Activated CD4-positive, alpha-beta T cell treated with anti-CD3 and anti-CD28 coated beads for 4 hours (primary cell): Measurements from ENCODE around the gene KCND3.

ENCODE experiments used
- DNase-seq, 2 donors: peaks; one replicate each; pipeline ENCODE4 v3.0.0-alpha.2; 2020

The KCND3 gene

DNA sequence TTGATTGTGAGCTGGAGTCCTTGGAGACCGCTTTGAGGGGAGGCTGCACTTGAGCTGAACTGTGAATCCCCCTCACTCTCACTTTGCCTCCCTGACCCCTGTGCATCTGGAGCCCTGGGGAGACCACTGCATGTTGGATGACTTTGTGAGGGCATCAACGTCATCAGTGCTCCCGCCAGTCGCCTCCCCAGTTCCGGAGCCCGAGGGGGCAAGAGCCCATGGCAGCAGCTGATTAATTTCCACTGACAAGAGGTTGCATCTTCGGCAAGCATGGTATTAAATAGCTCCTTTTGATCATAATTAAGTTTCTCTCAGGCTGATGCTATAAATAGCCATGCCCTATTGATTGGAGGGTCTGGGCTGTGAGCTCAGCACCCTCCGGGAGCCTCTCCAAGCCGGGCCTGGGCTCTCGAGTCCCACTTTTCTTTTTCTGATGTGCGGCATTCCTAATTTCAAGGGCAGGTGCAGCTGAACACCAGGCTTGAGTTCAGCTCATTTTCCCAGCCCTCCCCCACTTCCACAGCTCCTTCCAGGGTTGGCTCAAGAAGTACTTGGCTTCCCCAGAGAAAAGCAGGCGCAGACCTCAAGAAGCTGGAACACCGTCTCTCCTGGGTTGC, 33.2 kb downstream of the KCND3 start:
- no peak for DNase-seq

- no peak for DNase-seq
Measured at GRCh38 chr1:111955755-111956154, 33.7 kb downstream of the KCND3 start.

DNA sequence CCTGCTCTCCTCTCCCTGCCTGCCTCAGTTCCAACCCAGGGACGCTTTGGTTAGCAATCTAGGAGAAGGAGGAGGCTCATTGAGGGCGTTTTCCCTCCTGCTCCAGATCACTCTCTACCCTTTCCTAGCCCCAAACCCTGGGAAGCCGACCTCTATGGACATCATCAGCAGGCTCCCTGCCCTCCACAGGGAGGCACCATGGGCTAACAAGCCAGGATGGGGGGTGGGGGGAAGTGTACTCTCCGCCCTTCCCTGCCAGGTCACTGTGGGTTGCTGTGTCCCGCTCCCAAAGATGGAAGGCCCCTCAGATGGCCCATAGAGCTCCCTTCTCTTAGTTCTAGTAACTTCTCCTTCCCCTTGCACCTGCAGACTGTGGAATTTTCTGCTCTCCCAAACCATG, 35.7 kb downstream of the KCND3 start:
- DNase-seq = no peak

DNA sequence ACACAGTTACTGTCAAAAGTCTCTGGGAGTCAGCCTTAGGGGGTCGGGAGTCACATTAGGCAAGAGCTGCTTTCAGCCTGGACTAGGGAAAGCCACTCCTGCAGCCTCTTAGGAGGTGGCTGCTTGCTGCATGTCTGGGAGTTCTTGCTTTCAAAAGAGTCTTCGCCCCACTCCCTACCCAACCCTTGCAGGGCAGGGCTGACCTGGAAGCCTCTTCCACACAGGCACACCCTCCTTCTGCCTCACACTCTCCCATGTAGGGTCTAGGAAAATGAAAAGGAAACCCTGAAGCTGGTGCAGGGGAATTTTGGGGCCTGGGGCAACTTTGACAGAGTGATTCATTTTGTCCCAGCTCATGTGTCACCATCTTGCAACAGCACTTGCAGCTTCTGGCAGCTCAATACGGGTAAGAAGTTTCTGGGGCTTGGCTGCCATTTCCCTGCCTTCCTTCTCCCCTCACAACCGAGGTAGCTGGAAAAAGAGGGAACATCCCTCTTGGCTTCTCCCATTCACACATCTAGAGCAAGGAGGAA, 37.3 kb downstream of the KCND3 start:
- no peak for DNase-seq

- no peak for DNase-seq
Measured at GRCh38 chr1:111948209-111949171, 41.0 kb downstream of the KCND3 start.

GRCh38 chr1:111943846-111944749, 45.4 kb downstream of the KCND3 start:
- DNase-seq = no peak

DNA sequence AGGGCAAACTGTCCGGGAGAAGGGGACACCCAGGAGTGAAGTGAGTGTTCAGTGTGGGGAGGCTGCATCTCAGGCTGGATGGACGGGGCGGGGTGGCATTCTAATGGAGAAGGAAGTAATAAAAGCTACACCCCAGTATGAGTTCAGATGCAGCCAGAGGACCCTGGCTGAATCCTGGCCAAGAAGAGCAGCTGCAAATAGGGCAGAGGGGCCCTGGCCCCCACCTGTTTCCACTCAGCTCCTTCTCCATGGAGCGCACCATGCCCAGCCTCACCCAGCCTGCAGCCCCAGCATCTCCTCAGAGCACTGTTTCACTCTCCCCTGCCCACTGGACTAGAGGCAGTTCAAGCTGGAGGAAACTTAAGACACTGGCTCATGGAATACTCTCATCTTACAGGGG, 46.4 kb downstream of the KCND3 start:
- no peak for DNase-seq

GRCh38 chr1:111938536-111938935, 50.9 kb downstream of the KCND3 start:
- no peak for DNase-seq

GRCh38 chr1:111938123-111938522, 51.3 kb downstream of the KCND3 start:
- DNase-seq = no peak

DNA sequence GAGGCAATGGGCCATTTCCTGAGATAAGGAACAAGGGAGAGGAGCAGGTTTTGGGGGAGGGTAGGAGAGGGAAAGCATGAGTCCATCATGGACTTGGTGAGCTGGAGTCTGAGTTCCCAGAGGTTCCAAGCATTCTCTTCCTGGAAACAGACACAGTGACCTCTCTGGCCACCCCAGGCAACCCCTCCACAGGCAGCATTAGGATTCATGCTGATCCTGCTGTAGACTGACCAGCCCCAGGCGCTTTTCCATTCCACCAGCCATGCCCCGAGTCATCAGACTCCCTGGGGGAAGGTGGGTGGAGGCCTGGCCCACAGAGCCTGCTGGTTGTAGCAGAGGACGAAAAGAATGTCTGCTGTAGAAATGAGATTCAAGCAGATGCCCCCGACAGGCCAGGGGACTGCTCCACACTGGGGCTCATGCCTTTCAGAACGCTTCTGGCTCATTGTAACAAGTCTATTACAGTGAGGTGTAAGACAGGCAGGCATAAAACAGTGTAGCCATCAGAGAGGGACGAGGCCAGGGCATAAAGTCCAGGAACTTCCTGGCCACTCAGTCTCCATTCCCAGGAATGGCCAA, 52.2 kb downstream of the KCND3 start:
- DNase-seq = no peak

DNA sequence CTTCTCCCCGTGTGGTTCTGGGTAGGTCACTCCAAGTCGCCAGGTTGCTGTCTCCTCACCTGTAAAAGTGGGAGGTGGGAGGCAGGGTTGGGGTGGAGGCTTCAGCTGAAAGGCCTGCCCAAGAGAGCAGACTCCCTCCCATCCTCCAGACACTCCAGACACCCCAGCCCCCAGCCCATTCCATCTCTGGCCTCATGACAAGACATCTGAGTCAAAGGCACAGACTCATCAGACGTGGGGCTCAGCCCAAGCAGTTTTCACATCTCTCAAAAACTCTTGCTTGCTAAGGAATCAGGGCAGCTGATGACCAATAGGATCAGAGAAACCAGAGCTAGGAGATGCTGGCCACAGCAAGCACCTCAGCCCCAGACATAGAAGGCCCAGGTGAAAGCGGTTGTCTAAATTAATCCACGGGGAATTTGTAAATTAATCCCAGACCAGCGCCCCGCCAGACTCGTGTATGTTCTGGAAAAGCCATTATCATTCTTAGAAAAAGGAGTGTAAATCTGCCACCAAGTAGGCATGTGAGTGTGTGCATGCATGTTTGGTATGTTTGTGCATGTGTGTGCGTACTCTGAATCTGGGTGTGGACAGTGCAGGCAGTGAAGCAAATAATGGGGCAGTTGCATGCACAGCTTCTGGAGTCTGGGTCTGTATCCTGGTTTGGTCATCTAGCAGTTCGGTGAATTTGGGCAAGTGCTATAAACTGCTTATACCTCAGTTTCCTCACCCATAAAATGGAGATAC, 55.2 kb downstream of the KCND3 start:
- no peak for DNase-seq

GRCh38 chr1:111930356-111930755, 59.1 kb downstream of the KCND3 start:
- DNase-seq = no peak

DNA sequence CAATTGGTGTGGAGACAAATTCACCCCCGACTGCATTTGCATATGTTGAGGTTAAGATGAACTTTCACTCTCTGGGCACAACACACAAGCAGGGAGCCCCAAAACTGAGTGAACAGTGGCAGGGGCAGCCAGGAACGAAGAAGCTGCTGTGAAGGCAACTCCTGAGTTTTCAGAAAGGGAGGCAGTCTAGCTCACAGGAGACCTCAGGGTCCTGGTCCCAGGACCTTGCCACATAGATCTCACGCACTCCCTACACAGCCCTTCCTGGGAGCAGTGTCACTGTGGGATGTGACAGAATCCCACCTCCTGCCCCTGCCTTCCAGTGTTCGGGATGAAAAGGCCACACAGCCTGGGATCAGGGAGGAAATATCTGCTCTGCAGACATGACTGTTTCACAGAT, 60.9 kb downstream of the KCND3 start:
- DNase-seq = no peak

DNA sequence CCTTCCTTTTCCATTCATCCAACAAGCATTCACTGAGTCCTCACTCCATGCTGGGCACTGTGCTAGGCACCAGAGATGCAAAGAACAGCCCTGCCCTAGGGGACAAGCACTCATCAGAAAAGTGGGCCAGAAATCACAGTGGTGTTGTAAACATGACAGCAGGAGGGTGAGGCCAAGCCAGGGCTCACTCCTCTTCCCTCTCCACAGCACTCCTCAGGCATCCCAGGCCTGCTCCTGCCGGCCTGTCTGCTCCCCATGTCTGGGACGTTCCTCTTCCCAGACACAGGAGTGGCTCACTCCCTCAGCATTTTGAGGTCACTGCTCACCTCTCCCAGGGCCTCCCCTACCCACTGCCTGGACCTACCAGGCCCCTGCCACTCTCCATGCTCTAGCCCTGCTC, 61.8 kb downstream of the KCND3 start:
- no peak for DNase-seq

GRCh38 chr1:111924786-111925185, 64.7 kb downstream of the KCND3 start:
- no peak for DNase-seq

- no peak for DNase-seq
Measured at GRCh38 chr1:111923766-111924165, 65.7 kb downstream of the KCND3 start.

DNA sequence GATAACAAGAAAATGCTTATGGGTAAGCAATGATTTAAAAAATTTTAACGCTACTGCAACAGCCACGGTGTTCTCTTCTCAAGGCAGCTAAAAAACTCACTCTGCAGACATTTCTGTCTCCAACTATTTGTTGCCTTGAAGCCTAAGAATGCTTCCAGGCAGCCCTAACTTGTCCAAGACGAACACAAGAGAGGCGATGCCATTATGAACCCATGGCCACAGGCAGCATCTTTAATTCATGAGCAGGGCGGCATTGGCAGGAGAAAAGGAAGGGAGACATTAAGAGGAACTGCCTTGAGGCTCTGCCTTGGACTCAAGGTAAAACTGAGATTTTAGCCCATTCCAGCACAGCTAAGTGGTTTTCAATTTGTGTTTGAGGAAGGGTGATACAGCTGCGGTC, 67.5 kb downstream of the KCND3 start:
- no peak for DNase-seq

GRCh38 chr1:111920221-111921024, 69.0 kb downstream of the KCND3 start:
- no peak for DNase-seq

DNA sequence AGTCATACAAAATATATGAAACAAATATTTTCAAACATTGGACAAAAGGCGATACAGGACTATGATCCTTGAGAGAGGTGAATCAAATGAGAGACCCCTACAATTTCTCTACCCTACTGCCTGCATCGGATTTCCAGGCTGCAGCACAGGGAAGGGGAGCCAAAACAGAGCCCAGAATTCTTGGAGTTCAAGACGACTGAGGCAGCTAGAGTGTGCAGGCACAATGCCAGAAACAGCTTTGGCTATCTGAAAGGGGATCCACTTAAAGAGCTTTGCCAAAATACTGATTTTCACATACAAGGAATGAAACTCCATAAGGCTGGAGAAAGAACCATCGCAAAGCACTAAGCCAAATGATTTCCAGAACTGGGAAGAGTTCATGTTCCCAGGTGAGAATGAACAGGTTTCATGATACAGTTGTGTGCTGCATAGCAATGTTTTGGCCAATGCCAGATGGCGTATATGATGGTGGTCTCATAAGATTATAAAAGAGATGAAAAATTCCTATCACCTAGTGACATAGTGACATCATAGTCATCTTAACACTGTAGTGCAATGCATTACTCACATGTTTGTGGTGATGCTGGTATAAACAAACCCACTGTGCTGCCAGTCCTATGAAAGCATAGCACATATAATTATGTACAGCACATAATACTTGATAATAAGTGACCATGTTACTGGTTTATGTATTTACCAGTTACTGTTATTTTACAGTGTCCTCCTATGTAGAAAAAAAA, 77.5 kb downstream of the KCND3 start:
- DNase-seq = no peak

GRCh38 chr1:111911061-111911460, 78.4 kb downstream of the KCND3 start:
- DNase-seq = no peak
